ENCODE results near the gene FRMPD2. TPM values are rescaled to one million over a fixed set of nuclear protein-coding genes. Genes with fewer than 3 reads are reported as not detected.

The FRMPD2 gene
- polyA plus RNA-seq, 1 of the 3 experiments (the other 2 are of a cell fraction): 0.02 TPM

DNA sequence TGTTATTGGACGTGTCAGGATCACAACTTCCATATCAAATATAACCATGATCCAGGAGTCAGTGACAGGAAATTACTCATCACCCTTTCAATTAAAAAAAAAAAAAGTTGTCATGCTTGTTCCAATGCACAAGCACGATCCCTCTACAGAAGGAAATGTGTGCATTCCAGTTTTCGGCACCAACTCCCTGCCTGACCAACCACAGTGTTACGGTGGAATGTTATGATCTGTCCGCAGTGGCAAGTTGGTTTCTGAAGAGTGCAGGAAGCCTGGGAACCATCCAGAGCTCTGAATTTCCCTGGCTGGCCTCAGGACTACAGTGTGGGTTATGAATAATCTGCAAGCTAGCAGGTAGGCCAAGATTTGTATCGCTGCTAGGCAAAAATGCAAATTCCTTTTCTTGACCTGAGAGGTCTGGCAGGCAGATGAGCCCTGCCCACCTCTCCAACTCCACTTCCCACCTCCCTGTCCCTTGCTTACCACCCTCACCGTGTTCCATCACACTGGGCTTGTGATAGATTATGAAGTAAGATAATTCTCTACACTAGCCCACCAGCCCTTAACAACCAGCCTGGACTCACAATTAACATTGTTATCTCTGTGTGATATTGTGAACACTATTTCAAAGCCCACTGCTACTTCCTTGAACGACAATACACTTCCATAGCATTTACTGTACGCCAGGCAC is 20.4 kb downstream of the FRMPD2 start:
- Histone ChIP-seq H3K9me3 (no peaks in the 10 kb centered on the region), H3K27me3 (ENCODE audit: insufficient read depth) (no peaks in the 10 kb centered on the region), H3K4me1 (ENCODE audit: control insufficient read depth in 1 of 2, insufficient read depth in 2 of 2, low read depth in 1 of 2, low read length in 1 of 2) (peaks cover 4 to 15% of the 10 kb centered on the region in 2 experiments; a peak in 1 of 4 replicates), H3K79me2 (ENCODE audit: insufficient read depth) (no peaks in the 10 kb centered on the region), H3K4me2 (no peak overlapping the region), H3K4me3 (ENCODE audit: low read depth in 2 of 2, low read length in 1 of 2) (no peak overlapping the region), H3K9me2 (no peaks in the 10 kb centered on the region), H3K9ac (no peak overlapping the region), H2AFZ (ENCODE audit: low read depth) (no peak overlapping the region), H3K36me3 (replicated peaks in 1 of 2; ENCODE audit: control insufficient read depth in 1 of 2, insufficient read depth in 2 of 2, low read length in 1 of 2) (no peaks in the 10 kb centered on the region), H4K20me1 (ENCODE audit: insufficient read depth) (no peaks in the 10 kb centered on the region), H3K27ac (ENCODE audit: low read depth in 2 of 2, low read length in 1 of 2) (no peak overlapping the region), H3F3A (replicated peaks; ENCODE audit: insufficient read depth) (no peaks in the 10 kb centered on the region)
- no peak for DNase-seq
- POLR2A ChIA-PET: no interaction called here
- TF ChIP-seq FOXJ3 (CRISPR knock-in tag; IDR thresholded peaks at IDR 0.05): no peak
- TF ChIP-seq, protein P1, sequence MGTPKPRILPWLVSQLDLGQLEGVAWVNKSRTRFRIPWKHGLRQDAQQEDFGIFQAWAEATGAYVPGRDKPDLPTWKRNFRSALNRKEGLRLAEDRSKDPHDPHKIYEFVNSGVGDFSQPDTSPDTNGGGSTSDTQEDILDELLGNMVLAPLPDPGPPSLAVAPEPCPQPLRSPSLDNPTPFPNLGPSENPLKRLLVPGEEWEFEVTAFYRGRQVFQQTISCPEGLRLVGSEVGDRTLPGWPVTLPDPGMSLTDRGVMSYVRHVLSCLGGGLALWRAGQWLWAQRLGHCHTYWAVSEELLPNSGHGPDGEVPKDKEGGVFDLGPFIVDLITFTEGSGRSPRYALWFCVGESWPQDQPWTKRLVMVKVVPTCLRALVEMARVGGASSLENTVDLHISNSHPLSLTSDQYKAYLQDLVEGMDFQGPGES (IDR thresholded peaks at IDR 0.05; ENCODE audit: low read depth, low read length): no peak
- TF ChIP-seq, protein P2, sequence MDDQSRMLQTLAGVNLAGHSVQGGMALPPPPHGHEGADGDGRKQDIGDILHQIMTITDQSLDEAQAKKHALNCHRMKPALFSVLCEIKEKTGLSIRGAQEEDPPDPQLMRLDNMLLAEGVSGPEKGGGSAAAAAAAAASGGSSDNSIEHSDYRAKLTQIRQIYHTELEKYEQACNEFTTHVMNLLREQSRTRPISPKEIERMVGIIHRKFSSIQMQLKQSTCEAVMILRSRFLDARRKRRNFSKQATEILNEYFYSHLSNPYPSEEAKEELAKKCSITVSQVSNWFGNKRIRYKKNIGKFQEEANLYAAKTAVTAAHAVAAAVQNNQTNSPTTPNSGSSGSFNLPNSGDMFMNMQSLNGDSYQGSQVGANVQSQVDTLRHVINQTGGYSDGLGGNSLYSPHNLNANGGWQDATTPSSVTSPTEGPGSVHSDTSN (IDR thresholded peaks at IDR 0.05): no peak
- TF ChIP-seq RAD21 (IDR thresholded peaks at IDR 0.05; ENCODE audit: low read length): no peak
- CTCF ChIA-PET: interaction anchor here (1.9 kb wide), 1 partner anchor 35 kb away, joined by 6 read pairs; no protein-coding TSS in a partner anchor
- 55% methylated on average over 9 of the region's 9 CpGs for WGBS (ENCODE audit: low lambda C conversion rate)

DNA sequence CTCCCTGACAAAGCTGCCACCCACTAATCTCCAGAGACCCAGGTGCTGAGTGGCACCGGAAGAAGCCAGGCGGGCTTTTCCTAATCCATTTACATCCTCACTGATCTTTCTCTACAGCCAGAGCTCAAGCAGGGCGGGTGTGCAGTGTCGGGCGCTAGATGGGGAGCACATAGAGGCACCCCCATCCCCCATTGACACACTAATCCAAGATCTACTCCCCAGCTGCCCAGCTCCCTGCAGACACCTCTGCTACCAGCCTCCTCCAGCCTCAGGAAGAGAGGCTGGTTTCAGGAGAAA is 22.2 kb downstream of the FRMPD2 start:
- Histone ChIP-seq H3K9me3 (no peaks in the 10 kb centered on the region), H3K79me2 (ENCODE audit: insufficient read depth) (no peaks in the 10 kb centered on the region), H3K27ac (ENCODE audit: low read depth in 2 of 2, low read length in 1 of 2) (no peak overlapping the region; a peak in 1 of 4 replicates), H4K20me1 (ENCODE audit: insufficient read depth) (no peaks in the 10 kb centered on the region), H3K4me2 (no peak overlapping the region), H3K9me2 (no peaks in the 10 kb centered on the region), H3K36me3 (replicated peaks in 1 of 2; ENCODE audit: control insufficient read depth in 1 of 2, insufficient read depth in 2 of 2, low read length in 1 of 2) (no peaks in the 10 kb centered on the region), H3K9ac (no peak overlapping the region), H2AFZ (ENCODE audit: low read depth) (no peak overlapping the region), H3K4me1 (ENCODE audit: control insufficient read depth in 1 of 2, insufficient read depth in 2 of 2, low read depth in 1 of 2, low read length in 1 of 2) (peaks cover 4 to 12% of the 10 kb centered on the region in 2 experiments; a peak in 1 of 4 replicates), H3F3A (replicated peaks; ENCODE audit: insufficient read depth) (no peaks in the 10 kb centered on the region), H3K27me3 (ENCODE audit: insufficient read depth) (no peaks in the 10 kb centered on the region), H3K4me3 (ENCODE audit: low read depth in 2 of 2, low read length in 1 of 2) (no peak overlapping the region)
- no peak for DNase-seq
- ChIA-PET POLR2A (no interaction called here), CTCF (interaction anchor here (0.8 kb wide), 1 partner anchor 38 kb away, joined by 4 read pairs; no protein-coding TSS in a partner anchor)
- WGBS (ENCODE audit: low lambda C conversion rate): 73% methylated on average over 5 of the region's 5 CpGs
- TF ChIP-seq, protein P3, sequence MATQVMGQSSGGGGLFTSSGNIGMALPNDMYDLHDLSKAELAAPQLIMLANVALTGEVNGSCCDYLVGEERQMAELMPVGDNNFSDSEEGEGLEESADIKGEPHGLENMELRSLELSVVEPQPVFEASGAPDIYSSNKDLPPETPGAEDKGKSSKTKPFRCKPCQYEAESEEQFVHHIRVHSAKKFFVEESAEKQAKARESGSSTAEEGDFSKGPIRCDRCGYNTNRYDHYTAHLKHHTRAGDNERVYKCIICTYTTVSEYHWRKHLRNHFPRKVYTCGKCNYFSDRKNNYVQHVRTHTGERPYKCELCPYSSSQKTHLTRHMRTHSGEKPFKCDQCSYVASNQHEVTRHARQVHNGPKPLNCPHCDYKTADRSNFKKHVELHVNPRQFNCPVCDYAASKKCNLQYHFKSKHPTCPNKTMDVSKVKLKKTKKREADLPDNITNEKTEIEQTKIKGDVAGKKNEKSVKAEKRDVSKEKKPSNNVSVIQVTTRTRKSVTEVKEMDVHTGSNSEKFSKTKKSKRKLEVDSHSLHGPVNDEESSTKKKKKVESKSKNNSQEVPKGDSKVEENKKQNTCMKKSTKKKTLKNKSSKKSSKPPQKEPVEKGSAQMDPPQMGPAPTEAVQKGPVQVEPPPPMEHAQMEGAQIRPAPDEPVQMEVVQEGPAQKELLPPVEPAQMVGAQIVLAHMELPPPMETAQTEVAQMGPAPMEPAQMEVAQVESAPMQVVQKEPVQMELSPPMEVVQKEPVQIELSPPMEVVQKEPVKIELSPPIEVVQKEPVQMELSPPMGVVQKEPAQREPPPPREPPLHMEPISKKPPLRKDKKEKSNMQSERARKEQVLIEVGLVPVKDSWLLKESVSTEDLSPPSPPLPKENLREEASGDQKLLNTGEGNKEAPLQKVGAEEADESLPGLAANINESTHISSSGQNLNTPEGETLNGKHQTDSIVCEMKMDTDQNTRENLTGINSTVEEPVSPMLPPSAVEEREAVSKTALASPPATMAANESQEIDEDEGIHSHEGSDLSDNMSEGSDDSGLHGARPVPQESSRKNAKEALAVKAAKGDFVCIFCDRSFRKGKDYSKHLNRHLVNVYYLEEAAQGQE (IDR thresholded peaks at IDR 0.05; ENCODE audit: low read depth, low read length): no peak
- TF ChIP-seq RCOR1 (IDR thresholded peaks at IDR 0.05; ENCODE audit: low read length) (no peak), ELF1 (IDR thresholded peaks at IDR 0.05) (no peak), MXI1 (IDR thresholded peaks at IDR 0.05; ENCODE audit: low read depth, low read length) (no peak), JUND (IDR thresholded peaks at IDR 0.05) (no peak), GABPA (IDR thresholded peaks at IDR 0.05; ENCODE audit: low read depth) (no peak), EP300 (IDR thresholded peaks at IDR 0.05; ENCODE audit: borderline replicate concordance in 1 of 2, low read depth in 1 of 2, low read length in 1 of 2) (no peak), EZH2phosphoT487 (IDR thresholded peaks at IDR 0.05; ENCODE audit: borderline replicate concordance, low read depth) (no peak), FOXJ3 (CRISPR knock-in tag; IDR thresholded peaks at IDR 0.05) (no peak)
- TF ChIP-seq, protein P1 (IDR thresholded peaks at IDR 0.05; ENCODE audit: low read depth, low read length): no peak
- TF ChIP-seq, protein P2 (IDR thresholded peaks at IDR 0.05): no peak
- TF ChIP-seq, protein P4, sequence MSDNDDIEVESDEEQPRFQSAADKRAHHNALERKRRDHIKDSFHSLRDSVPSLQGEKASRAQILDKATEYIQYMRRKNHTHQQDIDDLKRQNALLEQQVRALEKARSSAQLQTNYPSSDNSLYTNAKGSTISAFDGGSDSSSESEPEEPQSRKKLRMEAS (IDR thresholded peaks at IDR 0.05; ENCODE audit: low read depth): no peak
- TF ChIP-seq, protein P5, sequence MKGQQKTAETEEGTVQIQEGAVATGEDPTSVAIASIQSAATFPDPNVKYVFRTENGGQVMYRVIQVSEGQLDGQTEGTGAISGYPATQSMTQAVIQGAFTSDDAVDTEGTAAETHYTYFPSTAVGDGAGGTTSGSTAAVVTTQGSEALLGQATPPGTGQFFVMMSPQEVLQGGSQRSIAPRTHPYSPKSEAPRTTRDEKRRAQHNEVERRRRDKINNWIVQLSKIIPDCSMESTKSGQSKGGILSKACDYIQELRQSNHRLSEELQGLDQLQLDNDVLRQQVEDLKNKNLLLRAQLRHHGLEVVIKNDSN (IDR thresholded peaks at IDR 0.05; ENCODE audit: borderline replicate concordance, low read depth): no peak
- TF ChIP-seq, protein P6, sequence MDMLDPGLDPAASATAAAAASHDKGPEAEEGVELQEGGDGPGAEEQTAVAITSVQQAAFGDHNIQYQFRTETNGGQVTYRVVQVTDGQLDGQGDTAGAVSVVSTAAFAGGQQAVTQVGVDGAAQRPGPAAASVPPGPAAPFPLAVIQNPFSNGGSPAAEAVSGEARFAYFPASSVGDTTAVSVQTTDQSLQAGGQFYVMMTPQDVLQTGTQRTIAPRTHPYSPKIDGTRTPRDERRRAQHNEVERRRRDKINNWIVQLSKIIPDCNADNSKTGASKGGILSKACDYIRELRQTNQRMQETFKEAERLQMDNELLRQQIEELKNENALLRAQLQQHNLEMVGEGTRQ (IDR thresholded peaks at IDR 0.05; ENCODE audit: borderline replicate concordance, low read depth, low read length): no peak
